Body of pancreas (tissue), 4 donors: Measurements from ENCODE around the gene IRGQ. TPM values are rescaled to one million over a fixed set of nuclear protein-coding genes. Genes with fewer than 3 reads are reported as not detected.
A peak's percentile ranks its signal among the peaks of the same experiment; 100 is the strongest.

ENCODE experiments used
- ATAC-seq: fragments of 150-250 bp; one replicate; pipeline ENCODE4 v1.9.1; 2016
- DNase-seq, 4 donors: peaks; one replicate each; pipeline ENCODE4 v3.0.0-alpha.2; 2019
- H3K27ac ChIP-seq, 4 donors: fragments of 200-600 bp; sonication (generic); 1 replicate in 3 of 4; 2 replicates in 1 of 4; pipeline versions ENCODE4 v1.5.1 to v1.6.1; 2016 to 2019; ENCODE audit warnings: mild to moderate bottlenecking in 1 of 4, mixed read lengths in 1 of 4, moderate library complexity in 1 of 4
- H3K27me3 ChIP-seq, 2 donors: fragments of 200-600 bp; sonication (generic); one replicate each; pipeline ENCODE4 v1.6.0; 2016; ENCODE audit warnings: mild to moderate bottlenecking in 1 of 2
- H3K36me3 ChIP-seq, 2 donors: fragments of 200-600 bp; sonication (generic); replicated peaks in 1 of 2; 2 replicates each; pipeline ENCODE4 v1.5.1; 2016; ENCODE audit warnings: low read depth in 2 of 2; ENCODE audit not compliant: insufficient read depth in 1 of 2
- H3K4me1 ChIP-seq: fragments of 200-600 bp; sonication (generic); one replicate; pipeline ENCODE4 v1.6.0; 2016
- H3K4me3 ChIP-seq, 2 donors: fragments of 200-600 bp; sonication (generic); 1 replicate in 1 of 2; 2 replicates in 1 of 2; pipeline ENCODE4 v1.5.1; 2016 to 2019
- H3K9me3 ChIP-seq, 3 donors: fragments of 200-600 bp; sonication (generic); 1 replicate in 2 of 3; 2 replicates in 1 of 3; pipeline ENCODE4 v1.5.1; 2016
- CTCF ChIP-seq, 7 experiments: fragments of 450-650 bp in 4 of 7; fragments of 200-600 bp in 3 of 7; sonication (generic) in 3 of 7; IDR thresholded peaks; one replicate each; pipeline ENCODE4 v1.5.1; 2016 to 2019; ENCODE audit warnings: antibody characterized with exemption in 7 of 7
- POLR2A ChIP-seq, 3 donors: fragments of 450-650 bp; IDR thresholded peaks; one replicate each; pipeline ENCODE4 v1.6.1; 2016; ENCODE audit warnings: antibody characterized with exemption in 3 of 3, mild to moderate bottlenecking in 2 of 3
- WGBS, 2 donors: methylation state at CpG; one replicate each; pipeline ENCODE4 v1.1.5; 2017; 5-methylcytosine and 5-hydroxymethylcytosine counted together
- intact Hi-C: fragments of 100-400 bp; cut with DNase I; formaldehyde crosslinking; loops from one replicate; pipeline ENCODE4 v1.15.1; 2023
- total RNA-seq, 2 donors: library from RNA; depleted of rRNA; stranded (reverse); fragments of >200 nt; gene quantifications; one replicate each; pipeline ENCODE4 v1.1.0, GENCODE V29; 2016

Gene IRGQ
- total RNA-seq, 2 donors from 2014 or later = 9.1 to 20.1 TPM

DNA sequence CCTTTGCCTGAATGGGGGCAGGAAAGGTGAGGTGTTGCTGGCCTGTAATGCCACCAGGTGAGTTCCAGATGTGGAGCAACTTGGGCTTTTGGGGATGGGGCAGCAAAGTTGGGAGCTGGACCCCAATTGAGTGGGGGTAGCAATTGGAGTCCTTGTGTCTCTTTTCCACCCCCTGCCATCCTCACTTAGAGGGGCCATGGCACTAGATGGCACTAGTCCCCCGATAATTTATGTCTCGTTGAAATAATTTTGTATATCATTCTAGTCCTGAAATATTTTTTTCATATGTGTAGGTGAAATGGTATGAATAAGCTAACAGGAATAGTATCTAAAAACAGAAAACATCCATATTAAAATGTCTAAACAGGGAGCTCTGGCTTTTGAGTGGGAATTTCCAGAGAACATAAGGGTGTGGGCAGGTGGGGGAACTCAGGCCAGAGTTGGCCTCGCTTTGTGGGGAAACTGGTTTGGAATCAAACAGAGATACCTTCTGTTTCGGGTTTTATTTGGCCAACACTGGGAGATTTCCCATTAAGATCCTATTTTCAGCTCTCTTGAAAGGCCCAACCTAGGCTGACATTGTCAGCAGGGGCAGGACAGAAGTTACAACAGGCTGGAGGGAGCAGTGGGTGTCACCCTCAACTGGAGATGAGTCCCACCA, 3.8 kb upstream of the IRGQ start:
- WGBS, 2 donors = 55 to 68% methylated on average over 4 of the region's 4 CpGs
- H3K36me3 ChIP-seq = peaks cover 0 to 2% of the 10 kb centered on the region in 2 donors
- no peaks in the 10 kb centered on the region for H3K27me3 ChIP-seq
- intact Hi-C loops = loop anchor here (5.0 kb wide), 1 partner anchor 32 kb away; no protein-coding TSS in a partner anchor
- H3K4me3 ChIP-seq = no peak overlapping the region
- DNase-seq = no peak
- H3K4me1 ChIP-seq = peaks cover 23% of the 10 kb centered on the region
- no peak for ATAC-seq
- H3K27ac ChIP-seq = no peak overlapping the region
- TF ChIP-seq POLR2A (IDR thresholded peaks at IDR 0.05) (no peak), CTCF (IDR thresholded peaks at IDR 0.05) (no peak)
- H3K9me3 ChIP-seq = no peaks in the 10 kb centered on the region

- H3K27me3 ChIP-seq = no peaks in the 10 kb centered on the region
- no peaks in the 10 kb centered on the region for H3K9me3 ChIP-seq
- TF ChIP-seq CTCF (IDR thresholded peaks at IDR 0.05) = no peak
- TF ChIP-seq POLR2A (IDR thresholded peaks at IDR 0.05) = no peak
- intact Hi-C loops = no loop called here
- peaks cover 34% of the 10 kb centered on the region for H3K4me1 ChIP-seq
- no peak overlapping the region for H3K4me3 ChIP-seq
- 88 to 90% methylated on average over 15 to 19 of the region's 19 CpGs for WGBS, 2 donors
- no peak overlapping the region for H3K27ac ChIP-seq
- H3K36me3 ChIP-seq = peaks cover 0 to 2% of the 10 kb centered on the region in 2 donors
- DNase-seq (no peak), ATAC-seq (no peak)
These were observed 2.7 kb upstream of the IRGQ start for GRCh38 chr19:43598445-43599240.

GRCh38 chr19:43597876-43598275, 1.9 kb upstream of the IRGQ start:
- Histone ChIP-seq H3K4me1 (peaks cover 36% of the 10 kb centered on the region), H3K27ac (peak overlapping the region in 1 of 4 donors; percentile 99), H3K9me3 (no peaks in the 10 kb centered on the region), H3K36me3 (peaks cover 0 to 4% of the 10 kb centered on the region in 2 donors), H3K4me3 (no peak overlapping the region), H3K27me3 (no peaks in the 10 kb centered on the region)
- 43 to 50% methylated on average over 5 of the region's 5 CpGs for WGBS, 2 donors
- no peak for ATAC-seq
- TF ChIP-seq POLR2A (IDR thresholded peaks at IDR 0.05) = no peak
- no peak for TF ChIP-seq CTCF (IDR thresholded peaks at IDR 0.05)
- intact Hi-C loops = no loop called here
- no peak for DNase-seq

DNA sequence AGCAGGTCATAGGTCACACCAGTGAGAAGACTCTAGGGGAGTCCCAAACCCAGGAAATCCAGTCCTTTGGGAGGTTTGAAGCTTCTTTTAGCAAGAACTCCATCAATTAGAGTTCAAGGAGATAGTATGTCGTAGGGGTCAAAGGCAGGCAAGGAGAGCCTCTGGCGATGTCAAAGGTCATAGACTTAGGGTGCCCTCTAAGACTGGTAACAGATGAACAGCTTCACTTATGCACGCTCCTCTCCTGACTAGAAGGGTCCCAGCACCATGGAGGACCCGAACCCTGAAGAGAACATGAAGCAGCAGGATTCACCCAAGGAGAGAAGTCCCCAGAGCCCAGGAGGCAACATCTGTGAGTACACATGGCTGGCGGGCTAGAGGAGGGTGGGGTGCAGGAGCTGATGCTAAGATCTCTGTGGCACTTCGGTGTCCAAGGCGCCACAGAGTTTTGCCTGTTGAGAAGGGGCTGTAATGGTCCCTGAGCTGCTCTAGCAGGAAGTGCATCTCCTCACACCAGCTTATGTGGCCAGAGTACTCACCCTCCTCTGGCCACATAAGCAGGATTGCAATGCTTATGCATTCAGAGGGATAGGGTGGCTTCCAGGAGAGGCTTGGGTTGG, 1.0 kb upstream of the IRGQ start:
- Histone ChIP-seq H3K9me3 (no peaks in the 10 kb centered on the region), H3K27ac (peak overlapping the region; percentile 82 to 99 (median 94)), H3K27me3 (no peaks in the 10 kb centered on the region), H3K4me3 (peak overlapping the region; percentile 17 to 46), H3K4me1 (peaks cover 36% of the 10 kb centered on the region), H3K36me3 (peaks cover 0 to 7% of the 10 kb centered on the region in 2 donors)
- TF ChIP-seq POLR2A (IDR thresholded peaks at IDR 0.05) (no peak), CTCF (IDR thresholded peaks at IDR 0.05) (no peak)
- ATAC-seq (no peak), DNase-seq (no peak)
- 12% methylated on average over 7 of the region's 7 CpGs for WGBS, 2 donors
- intact Hi-C loops = no loop called here
